Measurements from ENCODE around the gene CPTP.

The CPTP gene

GRCh38 chr1:1357871-1358432, 33.4 kb downstream of the CPTP start:
- Histone ChIP-seq H3K9ac (ENCODE audit: low read depth in 1 of 2, low read length in 2 of 2) (peak overlapping the region; percentile 52 to 63), H3K27me3 (ENCODE audit: control insufficient read depth in 2 of 2, insufficient read depth in 2 of 2, low read length in 2 of 2) (peaks cover 16 to 25% of the 10 kb centered on the region in 2 donors), H3K4me3 (ENCODE audit: low read length in 2 of 2) (peak overlapping the region; percentile 27 to 65), H3K27ac (ENCODE audit: low read depth in 2 of 2, low read length in 2 of 2) (peak overlapping the region; percentile 79 to 82), H3K9me3 (ENCODE audit: control insufficient read depth in 2 of 2, low read length in 2 of 2) (no peaks in the 10 kb centered on the region), H3K36me3 (ENCODE audit: control insufficient read depth in 2 of 2, insufficient read depth in 2 of 2, low read length in 2 of 2) (peaks cover 0 to 3% of the 10 kb centered on the region in 2 donors), H3K4me1 (ENCODE audit: control insufficient read depth in 2 of 2, insufficient read depth in 2 of 2, low read length in 2 of 2) (peaks cover 4% of the 10 kb centered on the region in 2 donors)

- Histone ChIP-seq H3K4me1 (ENCODE audit: control insufficient read depth in 2 of 2, insufficient read depth in 2 of 2, low read length in 2 of 2) (peaks cover 4% of the 10 kb centered on the region in 2 donors), H3K27ac (ENCODE audit: low read depth in 2 of 2, low read length in 2 of 2) (peak within 1 kb of the TSS; percentile 79 to 82), H3K9me3 (ENCODE audit: control insufficient read depth in 2 of 2, low read length in 2 of 2) (no peaks in the 10 kb centered on the region), H3K9ac (ENCODE audit: low read depth in 1 of 2, low read length in 2 of 2) (peak within 1 kb of the TSS; percentile 52 to 63), H3K4me3 (ENCODE audit: low read length in 2 of 2) (peak within 1 kb of the TSS; percentile 27 to 65), H3K27me3 (ENCODE audit: control insufficient read depth in 2 of 2, insufficient read depth in 2 of 2, low read length in 2 of 2) (peaks cover 16 to 20% of the 10 kb centered on the region in 2 donors), H3K36me3 (ENCODE audit: control insufficient read depth in 2 of 2, insufficient read depth in 2 of 2, low read length in 2 of 2) (peaks cover 0 to under 1% of the 10 kb centered on the region in 2 donors)
Measured at GRCh38 chr1:1358433-1359271, 34.0 kb downstream of the CPTP start, which contains the start of gene MXRA8. MXRA8 (minus strand) TSS chr1:1358555; CDS start chr1:1358504, 51 bp downstream.

- peak overlapping the region; percentile 79 to 82 for H3K27ac ChIP-seq (ENCODE audit: low read depth in 2 of 2, low read length in 2 of 2)
- H3K9ac ChIP-seq (ENCODE audit: low read depth in 1 of 2, low read length in 2 of 2): peak overlapping the region in 1 of 2 donors; percentile 42
- peaks cover 15 to 16% of the 10 kb centered on the region in 2 donors for H3K27me3 ChIP-seq (ENCODE audit: control insufficient read depth in 2 of 2, insufficient read depth in 2 of 2, low read length in 2 of 2)
- no peaks in the 10 kb centered on the region for H3K36me3 ChIP-seq (ENCODE audit: control insufficient read depth in 2 of 2, insufficient read depth in 2 of 2, low read length in 2 of 2)
- no peaks in the 10 kb centered on the region for H3K9me3 ChIP-seq (ENCODE audit: control insufficient read depth in 2 of 2, low read length in 2 of 2)
- H3K4me1 ChIP-seq (ENCODE audit: control insufficient read depth in 2 of 2, insufficient read depth in 2 of 2, low read length in 2 of 2): peaks cover 4% of the 10 kb centered on the region in 2 donors
- H3K4me3 ChIP-seq (ENCODE audit: low read length in 2 of 2): no peak overlapping the region
Measured at GRCh38 chr1:1359308-1359663, 34.7 kb downstream of the CPTP start.

GRCh38 chr1:1359664-1360468, 35.3 kb downstream of the CPTP start:
- H3K27ac ChIP-seq (ENCODE audit: low read depth in 2 of 2, low read length in 2 of 2): peak overlapping the region; percentile 79 to 82
- H3K27me3 ChIP-seq (ENCODE audit: control insufficient read depth in 2 of 2, insufficient read depth in 2 of 2, low read length in 2 of 2): peaks cover 12 to 14% of the 10 kb centered on the region in 2 donors
- peaks cover 4% of the 10 kb centered on the region in 2 donors for H3K4me1 ChIP-seq (ENCODE audit: control insufficient read depth in 2 of 2, insufficient read depth in 2 of 2, low read length in 2 of 2)

GRCh38 chr1:1360506-1361169, 36.0 kb downstream of the CPTP start:
- no peak overlapping the region for H3K9ac ChIP-seq (ENCODE audit: low read depth in 1 of 2, low read length in 2 of 2)
- peak overlapping the region; percentile 3 to 38 for H3K27ac ChIP-seq (ENCODE audit: low read depth in 2 of 2, low read length in 2 of 2)
- H3K36me3 ChIP-seq (ENCODE audit: control insufficient read depth in 2 of 2, insufficient read depth in 2 of 2, low read length in 2 of 2): no peaks in the 10 kb centered on the region
- H3K27me3 ChIP-seq (ENCODE audit: control insufficient read depth in 2 of 2, insufficient read depth in 2 of 2, low read length in 2 of 2): peaks cover 12 to 14% of the 10 kb centered on the region in 2 donors
- no peaks in the 10 kb centered on the region for H3K9me3 ChIP-seq (ENCODE audit: control insufficient read depth in 2 of 2, low read length in 2 of 2)
- H3K4me1 ChIP-seq (ENCODE audit: control insufficient read depth in 2 of 2, insufficient read depth in 2 of 2, low read length in 2 of 2): peaks cover 4% of the 10 kb centered on the region in 2 donors
- H3K4me3 ChIP-seq (ENCODE audit: low read length in 2 of 2): no peak overlapping the region

More at GRCh38 chr1:1359664-1360468, 35.3 kb downstream of the CPTP start:
- Histone ChIP-seq H3K4me3 (ENCODE audit: low read length in 2 of 2) (no peak overlapping the region), H3K9me3 (ENCODE audit: control insufficient read depth in 2 of 2, low read length in 2 of 2) (no peaks in the 10 kb centered on the region), H3K36me3 (ENCODE audit: control insufficient read depth in 2 of 2, insufficient read depth in 2 of 2, low read length in 2 of 2) (no peaks in the 10 kb centered on the region), H3K9ac (ENCODE audit: low read depth in 1 of 2, low read length in 2 of 2) (peak overlapping the region in 1 of 2 donors; percentile 42)

- H3K4me3 ChIP-seq (ENCODE audit: low read length in 2 of 2): no peak overlapping the region
- peaks cover 12 to 14% of the 10 kb centered on the region in 2 donors for H3K27me3 ChIP-seq (ENCODE audit: control insufficient read depth in 2 of 2, insufficient read depth in 2 of 2, low read length in 2 of 2)
- H3K9me3 ChIP-seq (ENCODE audit: control insufficient read depth in 2 of 2, low read length in 2 of 2): no peaks in the 10 kb centered on the region
- peak overlapping the region; percentile 48 to 64 for H3K27ac ChIP-seq (ENCODE audit: low read depth in 2 of 2, low read length in 2 of 2)
- H3K9ac ChIP-seq (ENCODE audit: low read depth in 1 of 2, low read length in 2 of 2): peak overlapping the region in 1 of 2 donors; percentile 12
- H3K36me3 ChIP-seq (ENCODE audit: control insufficient read depth in 2 of 2, insufficient read depth in 2 of 2, low read length in 2 of 2): no peaks in the 10 kb centered on the region
- peaks cover 4% of the 10 kb centered on the region in 2 donors for H3K4me1 ChIP-seq (ENCODE audit: control insufficient read depth in 2 of 2, insufficient read depth in 2 of 2, low read length in 2 of 2)
Measured at GRCh38 chr1:1361233-1361981, 36.8 kb downstream of the CPTP start.

- peak overlapping the region; percentile 48 to 64 for H3K27ac ChIP-seq (ENCODE audit: low read depth in 2 of 2, low read length in 2 of 2)
- H3K9me3 ChIP-seq (ENCODE audit: control insufficient read depth in 2 of 2, low read length in 2 of 2): no peaks in the 10 kb centered on the region
- peak overlapping the region in 1 of 2 donors; percentile 28 for H3K4me3 ChIP-seq (ENCODE audit: low read length in 2 of 2)
- H3K27me3 ChIP-seq (ENCODE audit: control insufficient read depth in 2 of 2, insufficient read depth in 2 of 2, low read length in 2 of 2): peaks cover 12 to 14% of the 10 kb centered on the region in 2 donors
- H3K4me1 ChIP-seq (ENCODE audit: control insufficient read depth in 2 of 2, insufficient read depth in 2 of 2, low read length in 2 of 2): peaks cover 4% of the 10 kb centered on the region in 2 donors
- no peaks in the 10 kb centered on the region for H3K36me3 ChIP-seq (ENCODE audit: control insufficient read depth in 2 of 2, insufficient read depth in 2 of 2, low read length in 2 of 2)
- peak overlapping the region in 1 of 2 donors; percentile 12 for H3K9ac ChIP-seq (ENCODE audit: low read depth in 1 of 2, low read length in 2 of 2)
Measured at GRCh38 chr1:1361982-1362423, 37.4 kb downstream of the CPTP start.

- H3K9ac ChIP-seq (ENCODE audit: low read depth in 1 of 2, low read length in 2 of 2): no peak overlapping the region
- H3K9me3 ChIP-seq (ENCODE audit: control insufficient read depth in 2 of 2, low read length in 2 of 2): no peaks in the 10 kb centered on the region
- H3K27ac ChIP-seq (ENCODE audit: low read depth in 2 of 2, low read length in 2 of 2): no peak overlapping the region
- peaks cover 2 to 3% of the 10 kb centered on the region in 2 donors for H3K27me3 ChIP-seq (ENCODE audit: control insufficient read depth in 2 of 2, insufficient read depth in 2 of 2, low read length in 2 of 2)
- peaks cover 0 to 2% of the 10 kb centered on the region in 2 donors for H3K4me1 ChIP-seq (ENCODE audit: control insufficient read depth in 2 of 2, insufficient read depth in 2 of 2, low read length in 2 of 2)
- H3K4me3 ChIP-seq (ENCODE audit: low read length in 2 of 2): no peak overlapping the region
- H3K36me3 ChIP-seq (ENCODE audit: control insufficient read depth in 2 of 2, insufficient read depth in 2 of 2, low read length in 2 of 2): no peaks in the 10 kb centered on the region
Measured at GRCh38 chr1:1364266-1364665, 39.7 kb downstream of the CPTP start.

Measured in mucosa of rectum (tissue), 2 donors.